Stimulated activated CD4-positive, alpha-beta T cell treated with anti-CD3 and anti-CD28 coated beads, Interleukin-12 subunit alpha, Interleukin-12 subunit beta, amount 100 ng/mL, for 48 hours (primary cell): ENCODE results near the gene TRAPPC4.
"Not testable (repeated sequence)": the region's sequence is repeated elsewhere in the genome, so short reads cannot be mapped to it uniquely, and the experiment has no call there.

Experiments
- DNase-seq, 3 donors: peaks; one replicate each; pipeline ENCODE4 v3.0.0-alpha.2; 2020; ENCODE audit warnings: low read depth in 2 of 3, low spot score in 1 of 3

Gene TRAPPC4

DNA sequence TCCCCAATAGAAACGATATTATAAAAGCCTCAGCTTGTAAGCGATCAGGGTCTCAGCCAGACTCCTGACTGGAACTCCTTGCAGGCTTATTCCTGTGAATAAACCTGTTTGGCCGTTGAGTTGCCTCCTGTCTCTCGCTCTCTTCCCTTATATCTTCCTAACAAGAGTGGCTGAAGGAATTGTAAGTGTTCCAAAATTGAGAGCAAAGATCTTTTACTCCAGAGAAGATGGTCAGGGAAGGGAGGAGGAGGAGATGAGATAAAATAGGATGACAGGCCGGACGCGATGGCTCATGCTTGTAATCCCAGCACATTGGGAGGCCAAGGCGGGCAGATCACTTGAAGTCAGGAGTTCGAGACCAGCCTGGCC is 13.3 kb downstream of the TRAPPC4 start:
- DNase-seq: no peak

DNA sequence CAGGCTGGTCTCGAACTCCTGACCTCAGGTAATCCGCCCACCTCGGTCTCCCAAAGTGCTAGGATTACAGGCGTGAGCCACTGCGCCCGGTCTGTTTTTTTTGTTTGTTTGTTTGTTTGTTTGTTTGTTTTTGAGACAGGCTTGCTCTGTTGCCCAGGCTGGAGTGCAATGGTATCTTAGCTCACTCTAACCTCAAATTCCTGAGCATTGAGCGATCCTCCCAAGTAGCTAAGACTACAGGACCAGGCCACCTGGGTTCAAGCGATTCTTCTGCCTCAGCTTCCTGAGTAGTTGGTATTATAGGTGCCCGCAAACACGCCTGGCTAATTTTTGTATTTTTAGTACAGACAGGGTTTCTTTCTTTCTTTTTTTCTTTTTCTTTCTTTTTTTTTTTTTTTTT is 14.9 kb downstream of the TRAPPC4 start:
- DNase-seq: not testable (repeated sequence)

DNA sequence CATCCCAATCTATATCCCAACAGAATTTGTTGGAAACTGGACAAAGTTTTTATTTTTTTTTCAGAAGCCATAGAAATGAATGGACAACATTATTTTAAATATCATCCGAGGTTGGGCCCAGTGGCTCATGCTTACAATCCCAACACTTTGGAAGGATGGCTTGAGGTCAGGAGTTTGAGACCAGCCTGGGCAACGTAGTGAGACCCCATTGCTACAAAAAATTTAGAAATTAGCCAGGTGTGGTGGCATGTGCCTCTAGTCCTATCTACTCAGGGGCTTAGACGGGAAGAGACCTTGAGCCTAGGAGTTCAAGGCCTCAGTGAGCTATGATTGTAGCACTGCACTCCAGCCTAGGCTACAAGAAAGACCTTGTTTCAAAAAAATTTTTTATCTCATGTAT is 16.2 kb downstream of the TRAPPC4 start:
- no peak for DNase-seq

DNA sequence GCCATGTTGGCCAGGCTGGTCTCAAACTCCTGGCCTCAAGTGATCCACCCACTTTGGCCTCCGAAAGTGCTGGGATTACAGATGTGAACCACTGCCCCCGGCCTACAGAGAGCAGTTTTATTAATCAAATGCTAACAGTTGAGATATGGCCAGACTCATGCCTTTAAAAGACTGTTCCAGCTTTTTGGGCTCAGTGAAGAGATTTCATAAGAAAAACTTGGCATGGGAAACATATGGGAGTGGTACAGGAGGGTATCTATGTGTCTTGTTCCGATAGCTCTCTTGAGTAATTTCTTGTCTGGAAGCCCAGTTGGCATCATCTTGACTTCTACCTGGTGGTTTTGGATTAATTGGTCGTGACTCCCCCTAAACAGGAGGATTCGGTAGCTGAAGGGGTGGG is 20.3 kb downstream of the TRAPPC4 start:
- DNase-seq: no peak

DNA sequence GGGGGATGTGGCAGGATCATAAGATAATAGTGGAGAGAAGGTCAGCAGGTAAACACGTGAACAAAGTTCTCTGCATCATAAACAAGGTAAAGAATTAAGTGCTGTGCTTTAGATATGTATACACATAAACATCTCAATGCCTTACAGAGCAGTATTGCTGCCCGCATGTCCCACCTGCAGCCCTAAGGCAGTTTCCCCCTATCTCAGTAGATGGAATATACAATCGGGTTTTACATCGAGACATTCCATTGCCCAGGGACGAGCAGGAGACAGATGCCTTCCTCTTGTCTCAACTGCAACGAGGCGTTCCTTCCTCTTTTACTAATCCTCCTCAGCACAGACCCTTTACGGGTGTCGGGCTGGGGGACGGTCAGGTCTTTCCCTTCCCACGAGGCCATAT is 20.9 kb downstream of the TRAPPC4 start:
- not testable (repeated sequence) for DNase-seq

DNA sequence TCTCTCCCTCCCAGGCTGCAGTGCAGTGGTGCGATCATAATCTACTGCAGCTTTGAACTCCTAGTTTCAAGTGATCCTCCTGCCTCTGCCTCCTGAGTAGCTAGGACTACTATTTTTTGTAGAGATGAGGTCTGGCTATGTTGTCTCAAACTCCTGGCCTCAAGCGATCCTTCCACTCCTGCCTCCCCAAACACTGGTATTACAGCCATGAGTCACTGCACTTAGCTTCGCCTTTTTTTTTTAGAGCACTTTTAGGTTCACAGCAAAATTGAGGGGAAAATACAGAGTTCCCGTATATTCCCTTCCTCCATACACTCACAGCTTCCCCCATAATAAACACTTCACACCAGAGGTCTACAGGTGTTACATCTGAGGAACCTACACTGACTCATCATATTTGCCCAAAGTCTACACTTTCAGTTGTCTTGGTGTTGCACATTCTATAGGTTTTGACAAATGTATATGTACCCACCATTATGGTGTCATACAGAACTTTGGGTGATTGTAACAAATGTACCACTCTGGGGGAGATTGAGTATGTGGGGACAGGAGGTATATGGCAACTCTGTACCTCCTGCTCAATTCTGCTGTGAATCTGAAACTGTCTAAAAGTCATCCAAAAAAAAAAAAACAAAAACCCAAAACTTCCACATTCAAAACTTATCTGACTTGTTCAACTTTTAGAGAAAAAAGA is 23.4 kb downstream of the TRAPPC4 start:
- no peak for DNase-seq

DNA sequence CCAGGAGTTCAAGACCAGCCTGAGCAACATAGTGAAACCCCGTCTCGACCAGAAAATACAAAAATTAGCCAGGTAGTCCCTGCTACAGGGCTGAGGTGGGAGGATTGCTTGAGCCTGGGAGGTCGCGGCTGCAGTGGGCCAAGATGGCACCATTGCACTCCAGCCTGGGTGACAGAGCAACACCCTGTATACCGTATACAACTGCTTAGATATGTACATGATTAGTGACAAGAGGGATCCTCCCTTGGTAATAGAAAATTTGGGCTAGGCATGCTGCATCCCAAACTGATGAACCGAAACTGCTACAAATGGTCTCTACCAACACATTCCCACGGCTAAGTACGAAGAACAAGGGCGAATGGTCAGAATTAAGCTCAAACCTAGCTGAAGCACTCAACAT is 24.4 kb downstream of the TRAPPC4 start:
- DNase-seq: no peak

DNA sequence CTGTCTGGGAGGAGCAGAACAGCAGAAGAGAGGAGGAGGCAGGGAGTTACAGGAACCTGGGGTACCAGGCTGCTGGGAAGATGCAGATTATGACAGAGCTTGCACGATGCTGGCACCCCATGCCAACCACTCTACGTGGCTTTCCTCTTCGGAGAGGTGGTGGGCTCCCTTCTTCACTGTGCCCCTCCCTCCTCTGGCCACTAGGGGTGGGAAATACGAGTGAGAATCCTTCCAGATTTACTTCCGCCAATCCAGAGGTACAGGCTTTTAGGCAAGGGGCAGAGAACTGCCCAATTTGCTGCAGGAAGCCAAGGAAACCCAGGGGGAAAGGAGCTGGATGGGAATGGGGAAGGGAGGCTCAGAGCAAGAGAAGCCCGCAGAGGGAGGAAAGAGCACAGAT is 26.1 kb downstream of the TRAPPC4 start:
- no peak for DNase-seq

DNA sequence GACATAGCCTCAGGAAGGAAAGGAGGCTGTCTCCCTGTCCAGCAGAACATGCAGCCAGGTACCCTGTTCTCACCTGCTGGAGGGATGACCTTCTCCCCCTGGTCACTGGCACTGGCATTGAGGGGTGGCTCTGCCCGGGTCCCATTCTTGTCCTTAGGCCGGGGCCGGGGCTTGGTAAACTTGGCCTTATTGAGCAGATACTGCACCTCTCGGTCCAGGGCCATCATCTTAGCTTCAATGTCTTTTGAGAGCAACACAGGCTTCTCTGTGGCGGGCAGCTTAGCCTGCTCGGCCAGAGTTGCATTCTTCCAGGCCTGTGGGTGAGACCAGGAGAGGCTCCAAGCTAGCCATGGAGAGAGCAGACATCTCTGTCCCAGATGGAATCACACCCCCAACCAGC is 27.9 kb downstream of the TRAPPC4 start:
- DNase-seq: no peak

DNA sequence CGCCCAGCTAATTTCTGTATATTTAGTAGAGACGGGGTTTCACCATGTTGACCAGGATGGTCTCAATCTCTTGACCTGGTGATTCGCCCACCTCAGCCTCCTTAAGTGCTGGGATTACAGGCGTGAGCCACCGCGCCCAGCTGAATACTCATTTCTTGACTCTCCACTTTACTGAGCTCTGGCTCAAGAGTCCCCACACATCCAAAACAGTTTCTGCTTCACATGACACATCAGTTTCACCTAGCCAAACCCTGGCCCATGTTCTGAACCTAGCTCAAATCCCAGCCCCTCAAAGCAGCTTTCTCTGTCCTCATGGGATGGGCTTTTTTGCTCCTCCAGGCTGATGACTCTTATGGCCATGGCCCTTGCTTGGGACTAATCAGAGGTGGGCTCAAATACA is 28.6 kb downstream of the TRAPPC4 start:
- DNase-seq: no peak

DNA sequence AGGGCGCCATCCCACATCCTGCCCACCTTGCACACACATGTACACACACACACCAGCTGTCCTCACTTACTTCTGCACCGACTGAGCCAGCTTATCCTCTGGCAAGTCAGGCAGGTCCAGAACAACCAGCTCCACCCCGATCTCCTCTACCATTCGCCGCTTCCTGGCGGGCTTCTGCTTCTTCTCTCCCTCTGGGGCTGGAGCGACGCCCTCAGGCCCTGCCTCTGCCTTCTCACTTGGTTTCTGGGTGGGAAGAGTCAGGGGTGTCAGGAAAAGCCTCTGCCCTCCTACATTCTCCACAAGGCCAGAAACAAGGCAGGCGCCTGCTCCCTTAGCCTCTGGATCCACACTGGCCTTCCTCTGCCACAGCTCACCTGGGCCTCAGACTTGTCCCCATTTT is 30.1 kb downstream of the TRAPPC4 start:
- no peak for DNase-seq

DNA sequence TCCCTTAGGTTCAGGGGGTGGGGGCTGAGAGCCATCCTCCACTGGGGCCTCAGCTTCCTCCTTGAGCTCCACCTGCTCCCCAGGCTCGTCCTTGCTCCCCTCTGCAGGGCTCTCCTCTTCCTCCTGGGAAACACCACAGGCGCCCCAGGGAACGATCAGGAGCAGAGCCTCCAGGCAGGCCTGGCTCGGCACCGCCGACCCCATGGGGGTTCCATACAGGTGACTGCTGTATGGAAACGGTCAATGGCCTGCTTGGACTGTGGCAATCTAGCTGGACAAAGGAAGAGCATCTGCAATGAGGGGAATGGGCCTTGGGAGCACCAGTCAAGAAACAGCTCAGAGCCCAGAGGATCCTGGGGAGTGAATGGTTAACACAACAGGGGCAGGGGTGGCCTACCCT is 30.5 kb downstream of the TRAPPC4 start:
- DNase-seq: no peak

DNA sequence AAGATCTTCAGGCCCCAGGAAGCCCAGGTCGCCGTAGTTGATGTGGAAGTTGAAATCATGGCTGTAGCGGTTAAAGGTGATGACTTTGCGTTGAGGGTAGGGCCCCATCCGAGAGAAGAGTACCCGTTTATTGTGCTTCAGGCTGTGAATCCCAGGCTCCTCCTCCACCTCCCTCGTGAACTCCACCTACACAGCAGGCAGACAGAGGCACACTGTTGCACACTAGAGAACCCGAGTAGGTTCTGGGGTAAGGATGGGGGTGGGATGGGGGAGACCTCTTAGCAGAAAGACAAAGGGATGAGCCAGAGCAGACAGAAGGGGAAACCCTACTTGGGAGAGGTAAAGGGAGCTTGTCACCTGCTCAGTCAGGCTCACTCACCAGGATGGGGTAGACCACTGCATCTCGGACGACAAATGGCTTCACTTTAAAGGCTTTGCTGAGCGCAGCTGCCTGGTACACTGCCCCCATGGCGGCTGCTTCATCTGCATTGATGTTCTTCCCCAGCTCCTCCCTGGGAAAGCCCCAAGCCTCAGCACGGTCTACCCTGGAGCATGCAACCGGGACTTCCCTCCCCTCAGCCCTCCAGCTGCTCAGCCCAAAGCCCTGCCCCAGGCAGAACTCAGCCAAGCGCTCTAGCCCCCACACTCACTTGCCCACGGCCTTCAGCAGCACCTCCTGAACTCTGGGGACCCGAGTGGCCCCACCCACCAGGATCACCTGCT is 33.0 kb downstream of the TRAPPC4 start:
- no peak for DNase-seq

DNA sequence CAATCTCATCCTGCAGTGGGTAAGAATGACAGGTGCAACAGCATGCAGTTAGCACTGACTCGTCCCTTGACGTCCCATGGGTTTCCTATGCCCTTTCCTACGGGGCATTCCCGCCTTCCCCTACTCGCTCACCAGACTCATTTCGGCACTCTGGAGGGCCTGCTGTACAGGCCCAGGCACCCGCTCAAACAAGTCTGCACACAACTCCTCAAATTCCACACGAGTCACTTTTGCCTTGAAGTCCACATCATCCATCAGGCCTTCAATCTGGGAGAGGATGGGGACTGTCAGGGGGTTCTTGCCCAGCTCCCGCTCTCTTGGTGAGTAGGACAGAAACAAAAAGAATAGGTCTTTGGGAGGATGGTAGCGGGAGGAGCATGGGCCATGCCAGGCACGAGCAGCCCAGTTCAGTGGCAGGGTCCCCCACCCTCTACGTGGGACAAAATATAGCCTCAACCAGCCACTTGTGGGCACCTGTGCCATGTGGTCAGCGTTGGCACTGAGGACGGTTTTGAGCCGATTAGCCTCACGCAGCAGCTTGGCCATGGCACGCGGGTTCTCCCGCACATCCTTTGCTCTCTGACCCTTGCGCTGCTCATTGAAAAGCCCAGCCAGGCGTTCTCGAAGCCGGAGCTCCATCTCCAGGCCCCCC is 33.7 kb downstream of the TRAPPC4 start:
- no peak for DNase-seq

DNA sequence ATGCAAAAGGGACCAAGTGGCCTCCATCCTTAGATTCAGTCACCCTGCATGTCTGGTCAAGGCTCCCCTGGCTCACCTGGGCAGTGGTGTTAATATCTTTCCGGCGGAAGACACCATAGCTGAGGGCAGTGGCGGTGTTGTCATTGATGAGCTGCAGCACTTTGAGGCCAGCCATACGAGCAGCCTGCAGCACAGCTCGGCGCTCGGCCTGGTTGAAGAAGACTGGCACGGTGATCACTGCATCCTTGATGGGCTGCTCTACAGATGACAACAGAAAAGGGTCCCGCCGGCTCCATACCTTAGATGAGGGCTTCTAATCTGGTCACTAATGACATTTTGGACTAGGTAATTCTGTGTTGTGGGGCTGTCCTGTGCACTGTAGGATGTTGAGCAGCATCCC is 35.9 kb downstream of the TRAPPC4 start:
- no peak for DNase-seq

DNA sequence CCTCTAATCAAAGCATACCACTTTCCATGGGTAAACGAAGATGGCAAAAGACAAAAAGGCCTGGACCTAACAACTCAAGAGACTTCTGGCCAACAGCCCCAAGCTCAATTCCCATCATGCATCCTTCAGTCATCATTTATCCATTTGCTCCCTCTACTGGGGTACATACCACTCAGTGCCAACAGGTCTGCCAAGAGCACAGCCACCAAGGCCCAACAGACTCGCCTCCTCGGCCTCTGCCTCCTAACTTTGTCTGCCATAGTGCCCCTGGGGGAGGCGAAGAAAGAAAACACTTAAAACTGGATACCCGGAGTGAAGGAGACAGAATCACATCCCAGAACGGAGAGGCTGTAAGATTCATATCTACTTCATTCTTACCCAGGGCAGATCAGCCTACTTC is 37.3 kb downstream of the TRAPPC4 start:
- DNase-seq: no peak

DNA sequence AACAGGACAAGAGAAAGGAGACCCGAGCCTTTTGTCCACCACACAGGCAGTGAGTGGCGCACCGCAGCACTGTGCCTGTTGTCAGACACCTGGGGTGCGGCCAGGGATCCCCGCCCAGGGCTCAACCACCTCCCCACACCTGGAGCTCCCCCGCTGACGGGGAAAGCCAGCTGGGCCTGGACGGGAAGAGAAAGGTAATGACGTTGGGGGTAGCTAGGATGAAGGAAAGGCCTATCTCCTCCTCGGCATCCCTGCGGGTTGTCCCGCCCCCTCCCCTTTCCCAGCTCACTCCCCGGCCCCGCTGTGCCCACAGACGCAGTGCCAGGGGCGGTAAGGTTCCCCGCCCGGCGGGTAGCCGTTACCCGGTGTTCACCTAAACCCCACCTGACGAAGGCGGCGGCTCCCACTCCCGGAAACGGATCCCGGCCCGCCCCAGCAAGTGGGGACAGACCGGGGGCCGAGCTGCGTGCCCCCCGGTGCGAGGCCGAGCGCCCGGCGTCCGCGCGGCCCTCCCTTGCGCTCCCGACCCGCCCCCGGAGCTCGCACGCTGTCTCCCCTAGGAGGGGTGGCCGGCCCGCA is 37.9 kb downstream of the TRAPPC4 start:
- no peak for DNase-seq

DNA sequence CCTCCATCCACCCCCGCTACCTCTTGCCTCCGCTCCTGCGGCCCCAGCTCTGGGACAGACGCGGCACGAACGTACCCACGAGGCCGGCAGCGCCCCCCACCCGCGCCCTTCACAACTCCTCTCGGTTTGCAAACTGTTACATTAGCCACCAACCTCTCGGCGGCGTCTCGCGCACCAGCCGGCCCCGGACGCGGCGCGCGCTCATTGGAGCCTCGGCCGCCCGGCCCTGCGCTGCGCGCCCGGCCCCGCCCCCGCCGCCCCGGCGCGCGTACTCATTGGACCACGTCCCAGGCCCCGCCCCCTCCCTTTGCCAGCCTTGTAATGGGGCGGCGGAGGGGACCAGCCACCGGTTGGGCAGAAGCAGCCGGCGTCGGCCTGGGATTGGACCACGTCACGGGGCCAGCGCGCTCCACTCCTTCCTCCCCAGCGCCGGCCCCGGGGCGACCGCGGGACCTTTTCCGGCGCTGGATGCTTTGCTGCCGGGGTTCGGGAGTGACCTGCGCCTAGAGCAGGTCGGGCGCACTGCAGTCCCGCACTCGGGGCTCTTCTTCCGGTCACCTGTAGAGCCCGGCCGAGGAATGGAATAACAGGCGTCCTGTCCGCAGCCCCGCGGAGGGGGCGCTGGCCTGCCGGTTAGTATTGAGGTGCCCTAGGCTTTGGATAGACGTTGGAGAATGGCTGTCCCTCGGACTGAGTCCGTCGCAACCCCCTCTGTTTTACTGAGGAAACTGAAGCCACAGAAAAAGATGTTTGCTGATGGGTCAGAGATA is 38.6 kb downstream of the TRAPPC4 start, which contains the start of gene HYOU1:
Gene HYOU1, minus strand, starts transcription at position 206 of the 770 bp plus-strand sequence. CDS start 1,045 bp downstream, outside the sequence.
- peak; percentile 96 to 100 (median 96) for DNase-seq

DNA sequence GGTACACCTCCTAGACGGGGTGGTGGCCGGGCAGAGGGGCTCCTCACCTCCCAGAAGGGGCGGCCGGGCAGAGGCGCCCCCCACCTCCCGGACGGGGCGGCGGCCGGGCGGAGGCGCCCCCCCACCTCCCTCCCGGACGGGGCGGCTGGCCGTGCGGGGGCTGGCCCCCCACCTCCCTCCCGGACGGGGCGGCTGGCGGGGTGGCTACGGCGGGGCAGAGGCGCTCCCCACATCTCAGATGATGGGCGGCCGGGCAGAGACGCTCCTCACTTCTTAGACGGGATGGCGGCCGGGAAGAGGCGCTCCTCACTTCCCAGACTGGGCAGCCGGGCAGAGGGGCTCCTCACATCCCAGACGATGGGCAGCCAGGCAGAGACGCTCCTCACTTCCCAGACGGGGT is 40.6 kb downstream of the TRAPPC4 start:
- not testable (repeated sequence) for DNase-seq

DNA sequence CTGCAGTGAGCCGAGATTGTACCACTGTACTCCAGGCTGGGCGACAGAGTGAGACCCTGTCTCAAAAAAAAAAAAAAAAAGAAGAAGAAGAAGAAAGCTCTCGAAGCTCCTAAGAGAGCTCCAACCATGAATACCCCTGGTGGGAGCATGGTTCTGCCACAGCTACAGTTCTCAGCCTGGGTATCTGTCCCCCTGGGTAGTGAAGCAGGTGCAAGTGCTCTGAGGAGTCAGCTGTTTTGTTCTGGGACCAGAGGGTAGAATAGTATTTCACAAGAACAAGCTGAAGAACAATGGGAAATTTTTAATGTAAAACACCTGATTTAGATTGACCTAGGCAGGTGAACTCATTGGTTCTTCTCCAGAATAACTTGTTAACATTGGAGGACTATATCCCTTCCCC is 42.7 kb downstream of the TRAPPC4 start:
- DNase-seq: no peak

DNA sequence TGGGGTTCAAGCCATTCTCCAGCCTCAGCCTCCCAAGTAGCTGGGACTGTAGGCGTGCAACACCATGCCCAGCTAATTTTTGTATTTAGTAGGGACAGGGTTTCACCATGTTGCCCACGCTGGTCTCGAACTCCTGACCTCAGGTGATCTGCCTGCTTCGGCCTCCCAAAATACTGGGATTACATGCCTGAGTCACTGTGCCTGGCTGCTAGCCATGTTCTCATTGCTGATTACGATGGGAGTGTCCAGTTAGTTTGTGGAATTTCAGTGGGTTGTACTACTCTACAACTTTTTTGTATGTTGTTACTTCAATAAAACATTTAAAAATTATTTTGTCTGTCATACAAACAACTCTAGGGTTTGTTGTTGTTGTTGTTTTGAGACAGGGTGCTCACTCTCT is 44.2 kb downstream of the TRAPPC4 start:
- DNase-seq: no peak
